BLaER1 treated with 17β-estradiol and CSF1 and Interleukin-3, amounts not matched to agents 10 nM and 100 nM (cell line): ENCODE results near the gene TTF1.
A peak's percentile ranks its signal among the peaks of the same experiment; 100 is the strongest.

ENCODE experiments used
- H3K27ac ChIP-seq, 11 experiments: shearing (Covaris generic); formaldehyde crosslinking; 2 replicates each; pipeline ENCODE4 v1.8.1; 2022
- H3K27me3 ChIP-seq, 11 experiments: shearing (Covaris generic); formaldehyde crosslinking; 2 replicates each; pipeline ENCODE4 v1.8.1; 2022
- H3K36me3 ChIP-seq, 11 experiments: shearing (Covaris generic); formaldehyde crosslinking; 2 replicates each; pipeline ENCODE4 v1.8.1; 2022
- H3K4me1 ChIP-seq, 10 experiments: shearing (Covaris generic); formaldehyde crosslinking; 2 replicates each; pipeline ENCODE4 v1.8.1; 2022
- H3K4me2 ChIP-seq, 11 experiments: shearing (Covaris generic); formaldehyde crosslinking; 2 replicates each; pipeline ENCODE4 v1.8.1; 2022
- H3K4me3 ChIP-seq, 10 experiments: shearing (Covaris generic); formaldehyde crosslinking; 2 replicates each; pipeline ENCODE4 v1.8.1; 2022
- H3K9ac ChIP-seq, 11 experiments: shearing (Covaris generic); formaldehyde crosslinking; 2 replicates each; pipeline ENCODE4 v1.8.1; 2022
- H3K9me3 ChIP-seq, 11 experiments: shearing (Covaris generic); formaldehyde crosslinking; replicated peaks in 1 of 11; 2 replicates each; pipeline ENCODE4 v1.8.1; 2022
- H4K20me1 ChIP-seq, 11 experiments: shearing (Covaris generic); formaldehyde crosslinking; 2 replicates each; pipeline ENCODE4 v1.8.1; 2022
- Cebpa-rat ChIP-seq, 11 experiments: shearing (Covaris generic); IDR thresholded peaks; 2 replicates each; pipeline ENCODE4 v1.8.1; 2022

TTF1 gene

GRCh38 chr9:132367613-132368313 lies 38.9 kb downstream of the TTF1 start:
- Histone ChIP-seq H3K27me3 (no peaks in the 10 kb centered on the region), H4K20me1 (no peaks in the 10 kb centered on the region), H3K9me3 (no peaks in the 10 kb centered on the region), H3K4me2 (no peak overlapping the region), H3K9ac (no peak overlapping the region), H3K4me3 (no peak overlapping the region), H3K27ac (no peak overlapping the region), H3K36me3 (no peaks in the 10 kb centered on the region), H3K4me1 (peaks cover 8 to 54% (median 24%) of the 10 kb centered on the region in 10 experiments)
- TF ChIP-seq Cebpa-rat (IDR thresholded peaks at IDR 0.05) = no peak

GRCh38 chr9:132366481-132366880 lies 40.2 kb downstream of the TTF1 start:
- Histone ChIP-seq H4K20me1 (no peaks in the 10 kb centered on the region), H3K9ac (no peak overlapping the region), H3K36me3 (no peaks in the 10 kb centered on the region), H3K4me1 (peaks cover 0 to 41% (median 12%) of the 10 kb centered on the region in 10 experiments; a peak in 12 of 20 replicates), H3K4me3 (no peak overlapping the region), H3K27me3 (no peaks in the 10 kb centered on the region), H3K27ac (no peak overlapping the region), H3K9me3 (no peaks in the 10 kb centered on the region), H3K4me2 (peak overlapping the region in 3 of 11 experiments; percentile 52 to 76 (median 59); a peak in 4 of 22 replicates)
- TF ChIP-seq Cebpa-rat (IDR thresholded peaks at IDR 0.05) = no peak

- no peak overlapping the region for H3K4me3 ChIP-seq
- no peaks in the 10 kb centered on the region for H3K9me3 ChIP-seq
- H3K4me1 ChIP-seq = peaks cover 0 to 38% (median 10%) of the 10 kb centered on the region in 10 experiments; a peak in 11 of 20 replicates
- peak overlapping the region in 1 of 11 experiments; percentile 27; a peak in 1 of 22 replicates for H3K9ac ChIP-seq
- no peaks in the 10 kb centered on the region for H4K20me1 ChIP-seq
- 0 out of 22 replicates have a peak overlapping the region, but pooled peaks of 1 of the 11 experiments have one; percentile 19 for H3K27ac ChIP-seq
- peak overlapping the region in 4 of 11 experiments; percentile 37 to 76 (median 56); a peak in 5 of 22 replicates for H3K4me2 ChIP-seq
- TF ChIP-seq Cebpa-rat (IDR thresholded peaks at IDR 0.05) = no peak
- no peaks in the 10 kb centered on the region for H3K27me3 ChIP-seq
- no peaks in the 10 kb centered on the region for H3K36me3 ChIP-seq
Measured at GRCh38 chr9:132365986-132366385, 40.7 kb downstream of the TTF1 start.

GRCh38 chr9:132364068-132364467 lies 42.6 kb downstream of the TTF1 start:
- H4K20me1 ChIP-seq = no peaks in the 10 kb centered on the region
- H3K27ac ChIP-seq = no peak overlapping the region
- no peak overlapping the region for H3K9ac ChIP-seq
- no peaks in the 10 kb centered on the region for H3K36me3 ChIP-seq
- H3K9me3 ChIP-seq = no peaks in the 10 kb centered on the region
- no peak overlapping the region for H3K4me2 ChIP-seq
- peaks cover 0 to 27% (median 4%) of the 10 kb centered on the region in 10 experiments; a peak in 9 of 20 replicates for H3K4me1 ChIP-seq
- TF ChIP-seq Cebpa-rat (IDR thresholded peaks at IDR 0.05) = no peak
- no peak overlapping the region for H3K4me3 ChIP-seq
- no peaks in the 10 kb centered on the region for H3K27me3 ChIP-seq

- peak overlapping the region in 6 of 11 experiments; percentile 11 to 34 (median 26); a peak in 2 of 22 replicates for H3K4me2 ChIP-seq
- peaks cover 24 to 46% (median 37%) of the 10 kb centered on the region in 10 experiments for H3K4me1 ChIP-seq
- no peak for TF ChIP-seq Cebpa-rat (IDR thresholded peaks at IDR 0.05)
Measured at GRCh38 chr9:132357764-132358163, 48.9 kb downstream of the TTF1 start.

GRCh38 chr9:132356324-132356924 lies 50.2 kb downstream of the TTF1 start:
- Histone ChIP-seq H3K4me1 (peaks cover 37 to 59% (median 50%) of the 10 kb centered on the region in 10 experiments), H4K20me1 (peaks cover 5 to 28% (median 23%) of the 10 kb centered on the region in 11 experiments; a peak in 15 of 22 replicates), H3K36me3 (peaks cover 15 to 25% (median 21%) of the 10 kb centered on the region in 11 experiments; a peak in 19 of 22 replicates), H3K4me2 (peak overlapping the region; percentile 47 to 94 (median 67); a peak in 17 of 22 replicates), H3K4me3 (no peak overlapping the region), H3K27me3 (no peaks in the 10 kb centered on the region), H3K9me3 (peaks cover 0 to 6% (median 0%) of the 10 kb centered on the region in 11 experiments; a peak in 2 of 22 replicates), H3K27ac (peak overlapping the region in 9 of 11 experiments; percentile 22 to 99 (median 98); a peak in 11 of 22 replicates), H3K9ac (no peak overlapping the region)
- TF ChIP-seq Cebpa-rat (IDR thresholded peaks at IDR 0.05) = no peak

More at GRCh38 chr9:132357764-132358163, 48.9 kb downstream of the TTF1 start:
- H3K9ac ChIP-seq = no peak overlapping the region
- no peak overlapping the region for H3K4me3 ChIP-seq
- no peaks in the 10 kb centered on the region for H3K27me3 ChIP-seq
- H4K20me1 ChIP-seq = peaks cover 0 to 14% (median 12%) of the 10 kb centered on the region in 11 experiments; a peak in 13 of 22 replicates
- no peak overlapping the region for H3K27ac ChIP-seq
- H3K9me3 ChIP-seq = peaks cover 0 to 6% (median 0%) of the 10 kb centered on the region in 11 experiments; a peak in 2 of 22 replicates
- H3K36me3 ChIP-seq = peaks cover 4 to 11% (median 7%) of the 10 kb centered on the region in 11 experiments; a peak in 19 of 22 replicates

- Histone ChIP-seq H3K27me3 (no peaks in the 10 kb centered on the region), H3K9ac (peak within 1 kb of the TSS; percentile 93 to 99 (median 97)), H3K9me3 (peaks cover 0 to 6% (median 0%) of the 10 kb centered on the region in 11 experiments; a peak in 2 of 22 replicates), H3K4me2 (peak within 1 kb of the TSS; percentile 83 to 99 (median 94)), H3K36me3 (peaks cover 20 to 38% (median 31%) of the 10 kb centered on the region in 11 experiments), H4K20me1 (peaks cover 10 to 43% (median 32%) of the 10 kb centered on the region in 11 experiments; a peak in 17 of 22 replicates), H3K4me1 (peaks cover 51 to 75% (median 61%) of the 10 kb centered on the region in 10 experiments), H3K4me3 (peak within 1 kb of the TSS; percentile 75 to 96 (median 88)), H3K27ac (peak within 1 kb of the TSS; percentile 91 to 99 (median 96))
- no peak for TF ChIP-seq Cebpa-rat (IDR thresholded peaks at IDR 0.05)
Measured at GRCh38 chr9:132354637-132355355, 51.8 kb downstream of the TTF1 start, which contains the start of gene SETX. Gene SETX (minus strand): TSS chr9:132354986. CDS start chr9:132349428, 5,558 bp downstream.

- Histone ChIP-seq H3K4me2 (peak overlapping the region; percentile 83 to 99 (median 94)), H3K36me3 (peaks cover 53 to 71% (median 64%) of the 10 kb centered on the region in 11 experiments), H3K27ac (peak overlapping the region in 10 of 11 experiments; percentile 19 to 99 (median 62); a peak in 18 of 22 replicates), H3K9ac (peak overlapping the region; percentile 51 to 99 (median 97)), H3K4me3 (peak overlapping the region; percentile 59 to 96 (median 83)), H4K20me1 (peaks cover 29 to 75% (median 58%) of the 10 kb centered on the region in 11 experiments; a peak in 19 of 22 replicates), H3K9me3 (peaks cover 0 to 4% (median 0%) of the 10 kb centered on the region in 11 experiments; a peak in 2 of 22 replicates), H3K27me3 (no peaks in the 10 kb centered on the region), H3K4me1 (peaks cover 54 to 70% (median 66%) of the 10 kb centered on the region in 10 experiments)
- TF ChIP-seq Cebpa-rat (IDR thresholded peaks at IDR 0.05) = no peak
Measured at GRCh38 chr9:132351404-132352045, 55.1 kb downstream of the TTF1 start.
